IMR-90 (cell line): ENCODE measurements around the gene HDAC5.

Experiments used
- BHLHE40 ChIP-seq: fragments of 150-350 bp; IDR thresholded peaks from 2 replicates; pipeline ENCODE4 v1.6.1; 2016; ENCODE audit warnings: mild to moderate bottlenecking, low read depth, low read length
- CEBPB ChIP-seq: IDR thresholded peaks from 2 replicates; pipeline ENCODE4 v1.6.1; 2012; ENCODE audit warnings: low read depth, low read length, improper control_type of control experiment
- CHD1 ChIP-seq: IDR thresholded peaks from 2 replicates; pipeline ENCODE4 v1.6.1; 2012; ENCODE audit warnings: low read depth, low read length, improper control_type of control experiment
- CTCF ChIP-seq: conservative IDR thresholded peaks from 2 replicates; pipeline ENCODE4 v1.5.1; 2012; ENCODE audit warnings: mild to moderate bottlenecking, low read depth, low read length, improper control_type of control experiment
- FOS ChIP-seq: fragments of 150-350 bp; IDR thresholded peaks from 2 replicates; pipeline ENCODE4 v1.6.1; 2016; ENCODE audit warnings: low read depth, low read length
- MAFK ChIP-seq: IDR thresholded peaks from 2 replicates; pipeline ENCODE4 v1.6.1; 2012; ENCODE audit warnings: low read depth, low read length, improper control_type of control experiment
- MAZ ChIP-seq: IDR thresholded peaks from 2 replicates; pipeline ENCODE4 v1.6.1; 2012; ENCODE audit warnings: low read depth, mild to moderate bottlenecking, low read length, improper control_type of control experiment, moderate library complexity, borderline replicate concordance
- MXI1 ChIP-seq: IDR thresholded peaks from 2 replicates; pipeline ENCODE4 v1.6.1; 2012; ENCODE audit warnings: low read depth, mild to moderate bottlenecking, low read length, moderate library complexity, borderline replicate concordance
- POLR2A ChIP-seq: IDR thresholded peaks from 2 replicates; pipeline ENCODE4 v1.6.1; 2012; ENCODE audit warnings: mild to moderate bottlenecking, low read depth, low read length
- RAD21 ChIP-seq: IDR thresholded peaks from 2 replicates; pipeline ENCODE4 v1.6.1; 2012; ENCODE audit warnings: low read length, improper control_type of control experiment
- RFX5 ChIP-seq: IDR thresholded peaks from 2 replicates; pipeline ENCODE4 v1.8.0; 2012; ENCODE audit warnings: low read depth, mild to moderate bottlenecking, low read length, moderate library complexity
- SMC3 ChIP-seq: fragments of 150-350 bp; IDR thresholded peaks from 2 replicates; pipeline ENCODE4 v1.6.1; 2016; ENCODE audit warnings: low read depth, mild to moderate bottlenecking, antibody characterized with exemption, low read length, moderate library complexity
- TF ChIP-seq, protein P1 (sequence below): fragments of 150-350 bp; IDR thresholded peaks from 2 replicates; pipeline ENCODE4 v1.6.1; 2017; ENCODE audit warnings: mild to moderate bottlenecking, antibody characterized with exemption, low read length, low read depth

- TF ChIP-seq CTCF: no peak
- 0 out of 2 replicates have a peak, but pooled peaks have one; percentile 50 for TF ChIP-seq FOS
- no peak for TF ChIP-seq POLR2A
- 0 out of 2 replicates have a peak, but pooled peaks have one; percentile 48 for TF ChIP-seq MXI1
- no peak for TF ChIP-seq MAFK
- TF ChIP-seq RFX5: no peak
- TF ChIP-seq RAD21: no peak
- peak; percentile 6; the same call in 1 of the 2 replicates for TF ChIP-seq CEBPB
- TF ChIP-seq MAZ: peak; percentile 36; the same call in 1 of the 2 replicates
- TF ChIP-seq BHLHE40: no peak
- TF ChIP-seq, protein P1, sequence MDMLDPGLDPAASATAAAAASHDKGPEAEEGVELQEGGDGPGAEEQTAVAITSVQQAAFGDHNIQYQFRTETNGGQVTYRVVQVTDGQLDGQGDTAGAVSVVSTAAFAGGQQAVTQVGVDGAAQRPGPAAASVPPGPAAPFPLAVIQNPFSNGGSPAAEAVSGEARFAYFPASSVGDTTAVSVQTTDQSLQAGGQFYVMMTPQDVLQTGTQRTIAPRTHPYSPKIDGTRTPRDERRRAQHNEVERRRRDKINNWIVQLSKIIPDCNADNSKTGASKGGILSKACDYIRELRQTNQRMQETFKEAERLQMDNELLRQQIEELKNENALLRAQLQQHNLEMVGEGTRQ: no peak
- no peak for TF ChIP-seq CHD1
- TF ChIP-seq SMC3: peak; percentile 26; the same call in 1 of the 2 replicates
Observed at GRCh38 chr17:44071198-44071520, 52.3 kb downstream of the HDAC5 start.
